IMR-90 (cell line): Measurements from ENCODE around the gene NAA10. TPM values are rescaled to one million over a fixed set of nuclear protein-coding genes. Genes with fewer than 3 reads are reported as not detected.
A peak's percentile ranks its signal among the peaks of the same experiment; 100 is the strongest.

Source experiments
- ATAC-seq: fragments of 200-7000 bp; cut with Tn5 transposase; 2 replicates; pipeline ENCODE4 v1.9.1; 2020; ENCODE audit warnings: low read depth, mild to moderate bottlenecking, moderate library complexity
- BruUV-seq: library from RNA; stranded (reverse); fragments of 400-500 nt; replicated peaks from 2 replicates; lab custom pipeline; 2021; lab: Mats Ljungman, UMichigan
- CTCF ChIA-PET: fragments of 300-600 bp; formaldehyde crosslinking; extraction: SDS; loops from one replicate; lab custom pipeline; 2021; ENCODE audit warnings: antibody characterized with exemption; lab: Yijun Ruan, JAX
- POLR2A ChIA-PET: fragments of 300-600 bp; sonication (Branson Sonifier 250); formaldehyde crosslinking; loops from one replicate; lab custom pipeline; 2022; ENCODE audit warnings: antibody characterized with exemption; ENCODE audit not compliant: unreplicated experiment; lab: Charles Lee
- DNase-seq: peaks from one replicate; pipeline ENCODE4 v3.0.0; 2013
- H2AFZ ChIP-seq: replicated peaks from 2 replicates; pipeline ENCODE3; 2013; ENCODE audit warnings: low read length, mild to moderate bottlenecking; ENCODE audit not compliant: poor library complexity
- H2AK5ac ChIP-seq: 2 replicates; pipeline ENCODE4 v1.6.1; 2013; ENCODE audit warnings: low read depth, low read length, inconsistent platforms
- H2AK9ac ChIP-seq: replicated peaks from 2 replicates; pipeline ENCODE3; 2013; ENCODE audit warnings: mild to moderate bottlenecking, low read depth, low read length, moderate library complexity; ENCODE audit not compliant: poor library complexity
- H2BK120ac ChIP-seq: 2 replicates; pipeline ENCODE4 v1.6.1; 2013; ENCODE audit warnings: low read depth, low read length, inconsistent platforms
- H2BK15ac ChIP-seq: 3 replicates; pipeline ENCODE4 v1.6.1; 2013; ENCODE audit warnings: low read depth, low read length, inconsistent platforms
- H2BK20ac ChIP-seq: 2 replicates; pipeline ENCODE4 v1.6.1; 2013; ENCODE audit warnings: low read depth, mild to moderate bottlenecking, inconsistent platforms, low read length, moderate library complexity
- H2BK5ac ChIP-seq: 2 replicates; pipeline ENCODE4 v1.6.1; 2013; ENCODE audit warnings: mild to moderate bottlenecking, low read depth, low read length, inconsistent platforms; ENCODE audit not compliant: poor library complexity, severe bottlenecking
- H3K14ac ChIP-seq: replicated peaks from 2 replicates; pipeline ENCODE4 v1.6.1; 2013; ENCODE audit warnings: low read depth, low read length, inconsistent platforms
- H3K18ac ChIP-seq: 2 replicates; pipeline ENCODE4 v1.6.1; 2013; ENCODE audit warnings: low read depth, low read length, control low read depth
- H3K23ac ChIP-seq: 2 replicates; pipeline ENCODE4 v1.6.1; 2013; ENCODE audit warnings: low read depth, low read length, inconsistent platforms
- H3K27ac ChIP-seq: 2 replicates; pipeline ENCODE4 v1.5.1; 2013; ENCODE audit warnings: mild to moderate bottlenecking, control low read depth, low read length; ENCODE audit not compliant: insufficient read depth
- H3K27me3 ChIP-seq: 2 replicates; pipeline ENCODE4 v1.6.1; 2013; ENCODE audit warnings: low read length; ENCODE audit not compliant: control insufficient read depth, insufficient read depth
- H3K36me3 ChIP-seq: 2 replicates; pipeline ENCODE4 v1.6.1; 2013; ENCODE audit warnings: low read length, mixed read lengths; ENCODE audit not compliant: control insufficient read depth, insufficient read depth
- H3K4ac ChIP-seq: 2 replicates; pipeline ENCODE4 v1.6.1; 2013; ENCODE audit warnings: low read depth, low read length, inconsistent platforms
- H3K4me1 ChIP-seq: 2 replicates; pipeline ENCODE4 v1.6.1; 2013; ENCODE audit warnings: low read length, mixed read lengths; ENCODE audit not compliant: control insufficient read depth, insufficient read depth
- H3K4me2 ChIP-seq: 2 replicates; pipeline ENCODE4 v1.6.1; 2013; ENCODE audit warnings: low read depth, mild to moderate bottlenecking, control low read depth, low read length, moderate library complexity
- H3K4me3 ChIP-seq: 2 replicates; pipeline ENCODE4 v1.5.1; 2013; ENCODE audit warnings: low read depth, mild to moderate bottlenecking, control low read depth, low read length, moderate library complexity; ENCODE audit not compliant: insufficient read depth
- H3K56ac ChIP-seq: 2 replicates; pipeline ENCODE4 v1.6.1; 2013; ENCODE audit warnings: low read length, inconsistent platforms; ENCODE audit not compliant: insufficient read depth; ENCODE audit errors: extremely low read depth
- H3K79me1 ChIP-seq, 2 experiments: 2 replicates each; pipeline ENCODE4 v1.6.1; 2013; ENCODE audit warnings: low read length in 2 of 2, inconsistent platforms in 1 of 2, low read depth in 1 of 2
- H3K9ac ChIP-seq: 2 replicates; pipeline ENCODE4 v1.6.1; 2013; ENCODE audit warnings: low read depth, low read length, control low read depth
- H3K9me1 ChIP-seq: 2 replicates; pipeline ENCODE4 v1.6.1; 2013; ENCODE audit warnings: low read length, inconsistent platforms; ENCODE audit not compliant: insufficient read depth
- H3K9me3 ChIP-seq: 2 replicates; pipeline ENCODE4 v1.6.1; 2013; ENCODE audit warnings: low read length; ENCODE audit not compliant: control insufficient read depth, insufficient read depth
- H4K20me1 ChIP-seq: 2 replicates; pipeline ENCODE4 v1.6.1; 2013; ENCODE audit warnings: low read length, inconsistent platforms; ENCODE audit not compliant: insufficient read depth
- H4K5ac ChIP-seq: 2 replicates; pipeline ENCODE4 v1.6.1; 2013; ENCODE audit warnings: mild to moderate bottlenecking, low read depth, low read length, control low read depth
- H4K8ac ChIP-seq, 2 experiments: 2 replicates each; pipeline ENCODE4 v1.6.1; 2013; ENCODE audit warnings: low read depth in 2 of 2, low read length in 2 of 2, control low read depth in 1 of 2, inconsistent platforms in 1 of 2
- H4K91ac ChIP-seq: 2 replicates; pipeline ENCODE4 v1.6.1; 2013; ENCODE audit warnings: low read depth, low read length, inconsistent platforms; ENCODE audit not compliant: insufficient read depth
- BHLHE40 ChIP-seq: fragments of 150-350 bp; IDR thresholded peaks from 2 replicates; pipeline ENCODE4 v1.6.1; 2016; ENCODE audit warnings: mild to moderate bottlenecking, low read depth, low read length
- CTCF ChIP-seq: conservative IDR thresholded peaks from 2 replicates; pipeline ENCODE4 v1.5.1; 2012; ENCODE audit warnings: mild to moderate bottlenecking, low read depth, low read length, improper control_type of control experiment
- RAD21 ChIP-seq: IDR thresholded peaks from 2 replicates; pipeline ENCODE4 v1.6.1; 2012; ENCODE audit warnings: low read length, improper control_type of control experiment
- WGBS, 2 experiments: methylation state at CpG; one replicate each; pipeline versions ENCODE4 v1.1.5 to v1.1.7; 2013; ENCODE audit warnings: missing lambda C conversion rate in 2 of 2; ENCODE audit not compliant: insufficient read length in 1 of 2; ENCODE audit errors: extremely low coverage in 2 of 2; 5-methylcytosine and 5-hydroxymethylcytosine counted together
- dilution Hi-C: fragments of 300-500 bp; cut with HindIII; formaldehyde crosslinking; loops from one replicate; pipeline ENCODE4 v1.14.3; 2018; ENCODE audit warnings: low sequenced_read_pairs; ENCODE audit not compliant: unreplicated experiment
- in situ Hi-C: fragments of 300-500 bp; cut with MboI; formaldehyde crosslinking; loops from 3 replicates; pipeline ENCODE4 v1.14.3; 2019; ENCODE audit warnings: low sequenced_read_pairs, inconsistent platforms, mixed read lengths
- intact Hi-C: fragments of 100-400 bp; cut with micrococcal nuclease; formaldehyde crosslinking; loops from 2 replicates; pipeline ENCODE4 v1.10.0; 2022
- polyA plus RNA-seq, 3 experiments: library from polyadenylated mRNA; depleted of rRNA; stranded (reverse); fragments of >200 nt; gene quantifications; 2 replicates each; pipeline ENCODE4 v1.2.3, GENCODE V29; 2012; ENCODE audit warnings: low replicate concordance in 1 of 3
- total RNA-seq: library from RNA; depleted of rRNA; stranded (reverse); fragments of >200 nt; gene quantifications from 2 replicates; pipeline ENCODE4 v1.2.3, GENCODE V29; 2012

Gene NAA10
- total and polyA plus RNA-seq, 2 of the 4 experiments (the other 2 are of a cell fraction), result 98.6 to 172 TPM

GRCh38 chrX:153924149-153924861 is 10.5 kb downstream of the NAA10 start:
- H3K9me3 ChIP-seq, result no peaks in the 10 kb centered on the region
- ATAC-seq (no peak), DNase-seq (peak; percentile 44)
- H3K56ac ChIP-seq, result no peak overlapping the region
- ChIA-PET CTCF (interaction anchor here (0.7 kb wide), 1 partner anchor 130 kb away, joined by 3 read pairs; the partner anchor contains the start of genes IDH3G and SSR4), POLR2A (no interaction called here)
- no peak overlapping the region for H3K14ac ChIP-seq
- TF ChIP-seq CTCF (0 out of 2 replicates have a peak, but pooled peaks have one; percentile 25), RAD21 (peak; percentile 27), BHLHE40 (no peak)
- H3K4me2 ChIP-seq, result no peak overlapping the region
- intact Hi-C loops, result no loop called here
- in situ Hi-C loops, result loop anchor here (25.0 kb wide), 1 partner anchor 962 kb away; no protein-coding TSS in a partner anchor
- no peak overlapping the region for H4K5ac ChIP-seq
- dilution Hi-C loops, result no loop called here
- no peak overlapping the region for H3K4me3 ChIP-seq
- H3K9me1 ChIP-seq, result no peaks in the 10 kb centered on the region; the same call in 1 of the 2 replicates
- peaks cover 0 to 7% of the 10 kb centered on the region in 2 experiments; a peak in 2 of 4 replicates for H3K79me1 ChIP-seq
- H3K36me3 ChIP-seq, result peaks cover 1% of the 10 kb centered on the region; the same call in 1 of the 2 replicates
- no peak overlapping the region for H2BK120ac ChIP-seq
- no peak overlapping the region for H3K4ac ChIP-seq
- no peak overlapping the region for H3K23ac ChIP-seq
- peaks cover 2% of the 10 kb centered on the region for H3K4me1 ChIP-seq
- H3K9ac ChIP-seq, result no peak overlapping the region
- H4K8ac ChIP-seq, result no peak overlapping the region
- 17% methylated on average over 1 of the region's 14 CpGs; no CpG with 5 or more reads in 1 of the 2 experiments for WGBS, 2 experiments
- H3K27me3 ChIP-seq, result peaks cover 3% of the 10 kb centered on the region; the same call in 1 of the 2 replicates
- H3K18ac ChIP-seq, result no peak overlapping the region
- no peak overlapping the region for H2AK5ac ChIP-seq
- H2BK20ac ChIP-seq, result no peak overlapping the region
- no peak overlapping the region for H2AK9ac ChIP-seq
- H2BK5ac ChIP-seq, result no peak overlapping the region
- peak overlapping the region; percentile 13 for H2AFZ ChIP-seq
- no peak overlapping the region for H2BK15ac ChIP-seq
- no TSS peak for BruUV-seq
- no peak overlapping the region for H4K91ac ChIP-seq
- H4K20me1 ChIP-seq, result no peaks in the 10 kb centered on the region; the same call in none of the 2 replicates
- H3K27ac ChIP-seq, result no peak overlapping the region
